Heart left ventricle (tissue), 16 donors: Measurements from ENCODE around the gene SLC30A4. TPM values are rescaled to one million over a fixed set of nuclear protein-coding genes. Genes with fewer than 3 reads are reported as not detected.

Experiments used
- ATAC-seq, 4 donors: fragments of 200-7000 bp; cut with Tn5 transposase; one replicate each; pipeline ENCODE4 v1.9.1; 2020 to 2022; ENCODE audit warnings: moderate library complexity in 4 of 4, mild to moderate bottlenecking in 3 of 4, moderate number of reproducible peaks in 1 of 4
- DNase-seq, 5 donors: peaks; one replicate each; pipeline ENCODE4 v3.0.0-alpha.2; 2020
- H3K27ac ChIP-seq, 12 donors: fragments of 200-600 bp; sonication (generic) in 4 of 12; one replicate each; pipeline versions ENCODE4 v1.5.0 to v1.8.0; 2016 to 2022; ENCODE audit warnings: mild to moderate bottlenecking in 2 of 12
- H3K27me3 ChIP-seq, 9 donors: fragments of 200-600 bp; sonication (generic) in 2 of 9; one replicate each; pipeline versions ENCODE4 v1.5.1 to v1.8.0; 2016 to 2022; ENCODE audit warnings: mild to moderate bottlenecking in 3 of 9
- H3K36me3 ChIP-seq, 9 donors: fragments of 200-600 bp; sonication (generic) in 2 of 9; one replicate each; pipeline versions ENCODE4 v1.5.0 to v1.8.0; 2018 to 2022; ENCODE audit warnings: mild to moderate bottlenecking in 2 of 9
- H3K4me1 ChIP-seq, 12 donors: fragments of 200-600 bp; sonication (generic) in 4 of 12; one replicate each; pipeline versions ENCODE4 v1.5.0 to v1.8.0; 2016 to 2022; ENCODE audit warnings: mild to moderate bottlenecking in 3 of 12
- H3K4me3 ChIP-seq, 12 donors: fragments of 200-600 bp; sonication (generic) in 4 of 12; one replicate each; pipeline versions ENCODE4 v1.5.0 to v1.8.0; 2017 to 2022; ENCODE audit warnings: mild to moderate bottlenecking in 9 of 12, moderate library complexity in 4 of 12
- H3K9me3 ChIP-seq, 12 donors: fragments of 200-600 bp; sonication (generic) in 4 of 12; one replicate each; pipeline versions ENCODE4 v1.5.0 to v1.8.0; 2016 to 2022; ENCODE audit warnings: mild to moderate bottlenecking in 1 of 12
- CTCF ChIP-seq, 12 donors: fragments of 200-600 bp; sonication (generic) in 4 of 12; IDR thresholded peaks; one replicate each; pipeline versions ENCODE4 v1.5.0 to v1.8.0; 2018 to 2022; ENCODE audit warnings: antibody characterized with exemption in 12 of 12, mild to moderate bottlenecking in 5 of 12
- POLR2A ChIP-seq, 2 donors: fragments of 450-650 bp; IDR thresholded peaks; one replicate each; pipeline ENCODE4 v1.6.1; 2017; ENCODE audit warnings: antibody characterized with exemption in 2 of 2, mild to moderate bottlenecking in 2 of 2, moderate library complexity in 2 of 2
- WGBS, 4 donors: extraction: QIAGEN DNeasy Blood & Tissue Kit in 2 of 4; methylation state at CpG; one replicate each; pipeline versions ENCODE4 v1.1.5 to v1.1.7; 2013 to 2018; 5-methylcytosine and 5-hydroxymethylcytosine counted together
- intact Hi-C, 10 donors: fragments of 100-400 bp; cut with DNase I; formaldehyde crosslinking; loops; one replicate each; pipeline versions ENCODE4 v1.11.1 to v1.14.2; 2022
- polyA plus RNA-seq, 2 donors: library from polyadenylated mRNA; stranded (reverse); fragments of 200-250 nt; gene quantifications; one replicate each; pipeline ENCODE4 v1.2.3, GENCODE V29; 2013
- total RNA-seq, 9 donors: library from RNA; depleted of rRNA in 2 of 9; stranded (reverse); fragments of >200 nt in 2 of 9; fragmentation: NEBNext Ultra II Directional in 3 of 9; extraction: Animal tissue kit (Norgen Biotek cat#: 25700) in 3 of 9; gene quantifications; one replicate each; pipeline versions ENCODE4 v1.1.0 to v1.2.4, GENCODE V29; 2016 to 2023
- donor health status: ischemic (EF 13 %, LVEDD 7.1; RV severe dilation, severe dysfunction).
- donor health status: healthy with polysubstance abuse.
- donor health status: DM: no; HTN: yes; CAD: no.
- donor health status: DM: no; HTN: no; CAD: no.
- donor health status: ischemic (EF 25% LVEDD 6.9; RV normal size, moderate dysfunction).
- donor health status: ischemic (EF 25% LVEDD 5.7; RV mildly dilated, moderate dysfunction).
- donor health status: healthy.
- donor health status: DM: yes; HTN: yes; CAD: no.
- donor health status: ischemic (EF 35%, LVEDD 5.7; RV mildly dilated, moderate dysfunction).
- donor health status: nonischemic (EF 11% LVEDD 7.7; RV severe dilation, severe dysfunction).
- donor health status: DM: yes; HTN: yes; CAD: no.
- donor health status: PGD.
- donor health status: ischemic (EF 29% LVEDD 5.4; RV normal size, mild dysfunction).
- donor health status: nonischemic (EF 23%, LVEDD 6.1; RV moderate dilation, normal function).

SLC30A4 gene
- total and polyA plus RNA-seq, 11 donors = 1.9 to 4.7 (median 2.9) TPM

- TF ChIP-seq CTCF (IDR thresholded peaks at IDR 0.05) (no peak), POLR2A (IDR thresholded peaks at IDR 0.05) (no peak)
- DNase-seq (no peak), ATAC-seq (no peak)
- no peaks in the 10 kb centered on the region for H3K4me1 ChIP-seq
- H3K36me3 ChIP-seq = peaks cover 0 to 6% (median 0%) of the 10 kb centered on the region in 9 donors
- H3K27ac ChIP-seq = no peak overlapping the region
- H3K27me3 ChIP-seq = no peaks in the 10 kb centered on the region
- 68 to 85% (median 82%) methylated on average over 3 of the region's 3 CpGs for WGBS, 4 donors
- intact Hi-C loops = no loop called here
- no peak overlapping the region for H3K4me3 ChIP-seq
- H3K9me3 ChIP-seq = no peaks in the 10 kb centered on the region
Observed at GRCh38 chr15:45495588-45495987, 27.0 kb downstream of the SLC30A4 start.

- DNase-seq (no peak), ATAC-seq (no peak)
- H3K36me3 ChIP-seq = peaks cover 0 to 57% (median 21%) of the 10 kb centered on the region in 9 donors
- H3K4me3 ChIP-seq = no peak overlapping the region
- no peak overlapping the region for H3K27ac ChIP-seq
- no peaks in the 10 kb centered on the region for H3K27me3 ChIP-seq
- H3K4me1 ChIP-seq = no peaks in the 10 kb centered on the region
- 67 to 97% (median 81%) methylated on average over 1 of the region's 1 CpG for WGBS, 4 donors
- intact Hi-C loops = no loop called here
- TF ChIP-seq CTCF (IDR thresholded peaks at IDR 0.05) (no peak), POLR2A (IDR thresholded peaks at IDR 0.05) (no peak)
- H3K9me3 ChIP-seq = no peaks in the 10 kb centered on the region
Observed at GRCh38 chr15:45489690-45490238, 32.8 kb downstream of the SLC30A4 start.

DNA sequence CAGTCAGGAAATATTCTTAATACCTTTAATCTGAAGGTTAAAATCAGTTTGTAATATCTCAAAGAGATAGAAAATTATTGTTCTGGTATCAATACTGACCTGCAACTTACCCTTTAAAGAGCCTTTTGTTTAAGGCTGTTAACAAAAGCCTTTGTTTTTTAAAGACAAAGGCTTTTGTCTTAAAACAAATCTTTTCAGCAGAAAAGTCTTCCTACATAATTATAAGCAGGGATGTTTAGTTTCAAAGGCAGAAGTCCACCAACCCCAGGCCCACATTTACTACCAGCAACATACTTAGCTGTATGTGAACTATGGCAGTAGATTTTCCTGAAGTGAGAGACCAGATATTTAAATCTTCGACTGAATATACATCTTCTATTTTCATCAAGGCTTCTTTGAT is 36.2 kb downstream of the SLC30A4 start:
- H3K27me3 ChIP-seq = no peaks in the 10 kb centered on the region
- H3K36me3 ChIP-seq = peaks cover 0 to 84% (median 27%) of the 10 kb centered on the region in 9 donors
- TF ChIP-seq CTCF (IDR thresholded peaks at IDR 0.05) = no peak
- TF ChIP-seq POLR2A (IDR thresholded peaks at IDR 0.05) = no peak
- intact Hi-C loops = no loop called here
- no peaks in the 10 kb centered on the region for H3K9me3 ChIP-seq
- no peak overlapping the region for H3K4me3 ChIP-seq
- no peak overlapping the region for H3K27ac ChIP-seq
- WGBS, 4 donors = 84 to 95% (median 93%) methylated on average over 1 of the region's 1 CpG
- H3K4me1 ChIP-seq = no peaks in the 10 kb centered on the region
- ATAC-seq (no peak), DNase-seq (no peak)

- DNase-seq = no peak
- no peak for TF ChIP-seq CTCF (IDR thresholded peaks at IDR 0.05)
- no peak for TF ChIP-seq POLR2A (IDR thresholded peaks at IDR 0.05)
- H3K27me3 ChIP-seq = no peaks in the 10 kb centered on the region
- H3K36me3 ChIP-seq = peaks cover 0 to 49% (median 16%) of the 10 kb centered on the region in 9 donors
- intact Hi-C loops = no loop called here
- H3K9me3 ChIP-seq = no peaks in the 10 kb centered on the region
- H3K4me1 ChIP-seq = no peaks in the 10 kb centered on the region
- H3K27ac ChIP-seq = no peak overlapping the region
- no peak for ATAC-seq
- H3K4me3 ChIP-seq = no peak overlapping the region
- WGBS, 4 donors = 78 to 84% (median 81%) methylated on average over 2 of the region's 2 CpGs
Observed at GRCh38 chr15:45481135-45481534, 41.4 kb downstream of the SLC30A4 start.
